ENCODE measurements around the gene ALDH1L1. TPM values are rescaled to one million over a fixed set of nuclear protein-coding genes. Genes with fewer than 3 reads are reported as not detected.

The ALDH1L1 gene
- total RNA-seq, 1 donor: under 0.01 TPM

- Histone ChIP-seq H2AFZ (ENCODE audit: low read length) (no peak overlapping the region), H3K36me3 (ENCODE audit: insufficient read depth, low read length) (no peaks in the 10 kb centered on the region), H3K79me2 (ENCODE audit: insufficient read depth, low read length) (no peaks in the 10 kb centered on the region), H3K9me3 (ENCODE audit: low read depth, low read length) (no peaks in the 10 kb centered on the region), H3K27me3 (ENCODE audit: insufficient read depth, low read length) (no peaks in the 10 kb centered on the region), H4K20me1 (ENCODE audit: insufficient read depth, low read length) (no peaks in the 10 kb centered on the region), H3K4me3 (ENCODE audit: insufficient read depth, low read length) (no peak overlapping the region), H3K4me1 (ENCODE audit: insufficient read depth, low read length) (peaks cover under 1% of the 10 kb centered on the region), H3K4me2 (ENCODE audit: insufficient read depth, low read length) (no peak overlapping the region), H3K27ac (ENCODE audit: low read depth, low read length) (no peak overlapping the region)
- DNase-seq (ENCODE audit: insufficient read length, low spot score, missing footprints): no peak
- TF ChIP-seq CTCF (IDR thresholded peaks at IDR 0.05; ENCODE audit: extremely low read depth, low read depth, low read length): no peak
Observed at GRCh38 chr3:126107957-126108675, 72.3 kb downstream of the ALDH1L1 start.

GRCh38 chr3:126107203-126107939, 73.0 kb downstream of the ALDH1L1 start:
- Histone ChIP-seq H3K36me3 (ENCODE audit: insufficient read depth, low read length) (no peaks in the 10 kb centered on the region), H4K20me1 (ENCODE audit: insufficient read depth, low read length) (no peaks in the 10 kb centered on the region), H3K27ac (ENCODE audit: low read depth, low read length) (no peak overlapping the region), H3K9me3 (ENCODE audit: low read depth, low read length) (no peaks in the 10 kb centered on the region), H3K27me3 (ENCODE audit: insufficient read depth, low read length) (no peaks in the 10 kb centered on the region), H3K4me3 (ENCODE audit: insufficient read depth, low read length) (no peak overlapping the region), H3K4me1 (ENCODE audit: insufficient read depth, low read length) (peaks cover 8% of the 10 kb centered on the region), H3K79me2 (ENCODE audit: insufficient read depth, low read length) (no peaks in the 10 kb centered on the region), H3K4me2 (ENCODE audit: insufficient read depth, low read length) (no peak overlapping the region), H2AFZ (ENCODE audit: low read length) (no peak overlapping the region)
- DNase-seq (ENCODE audit: insufficient read length, low spot score, missing footprints): no peak
- TF ChIP-seq CTCF (IDR thresholded peaks at IDR 0.05; ENCODE audit: extremely low read depth, low read depth, low read length): no peak

- no peak overlapping the region for H3K4me3 ChIP-seq (ENCODE audit: insufficient read depth, low read length)
- no peak for TF ChIP-seq CTCF (IDR thresholded peaks at IDR 0.05; ENCODE audit: extremely low read depth, low read depth, low read length)
- H3K27ac ChIP-seq (ENCODE audit: low read depth, low read length): no peak overlapping the region
- H2AFZ ChIP-seq (ENCODE audit: low read length): no peak overlapping the region
- no peaks in the 10 kb centered on the region for H3K9me3 ChIP-seq (ENCODE audit: low read depth, low read length)
- H3K4me1 ChIP-seq (ENCODE audit: insufficient read depth, low read length): peaks cover 16% of the 10 kb centered on the region
- no peaks in the 10 kb centered on the region for H3K27me3 ChIP-seq (ENCODE audit: insufficient read depth, low read length)
- H3K79me2 ChIP-seq (ENCODE audit: insufficient read depth, low read length): no peaks in the 10 kb centered on the region
- no peaks in the 10 kb centered on the region for H3K36me3 ChIP-seq (ENCODE audit: insufficient read depth, low read length)
- DNase-seq (ENCODE audit: insufficient read length, low spot score, missing footprints): peak; percentile 71
- no peak overlapping the region for H3K4me2 ChIP-seq (ENCODE audit: insufficient read depth, low read length)
- H4K20me1 ChIP-seq (ENCODE audit: insufficient read depth, low read length): no peaks in the 10 kb centered on the region
Observed at GRCh38 chr3:126106336-126107202, 73.8 kb downstream of the ALDH1L1 start.
